Activated CD8-positive, alpha-beta memory T cell treated with anti-CD3 and anti-CD28 coated beads, Interleukin-2, amount 50 U/mL, for 24 hours (primary cell): ENCODE data around the gene DDX27.
"Not testable (repeated sequence)": the region's sequence is repeated elsewhere in the genome, so short reads cannot be mapped to it uniquely, and the experiment has no call there.

Source experiments
- DNase-seq: peaks from one replicate; pipeline ENCODE4 v3.0.0-alpha.2; 2020; ENCODE audit errors: extremely low read depth

Gene DDX27, protein sequence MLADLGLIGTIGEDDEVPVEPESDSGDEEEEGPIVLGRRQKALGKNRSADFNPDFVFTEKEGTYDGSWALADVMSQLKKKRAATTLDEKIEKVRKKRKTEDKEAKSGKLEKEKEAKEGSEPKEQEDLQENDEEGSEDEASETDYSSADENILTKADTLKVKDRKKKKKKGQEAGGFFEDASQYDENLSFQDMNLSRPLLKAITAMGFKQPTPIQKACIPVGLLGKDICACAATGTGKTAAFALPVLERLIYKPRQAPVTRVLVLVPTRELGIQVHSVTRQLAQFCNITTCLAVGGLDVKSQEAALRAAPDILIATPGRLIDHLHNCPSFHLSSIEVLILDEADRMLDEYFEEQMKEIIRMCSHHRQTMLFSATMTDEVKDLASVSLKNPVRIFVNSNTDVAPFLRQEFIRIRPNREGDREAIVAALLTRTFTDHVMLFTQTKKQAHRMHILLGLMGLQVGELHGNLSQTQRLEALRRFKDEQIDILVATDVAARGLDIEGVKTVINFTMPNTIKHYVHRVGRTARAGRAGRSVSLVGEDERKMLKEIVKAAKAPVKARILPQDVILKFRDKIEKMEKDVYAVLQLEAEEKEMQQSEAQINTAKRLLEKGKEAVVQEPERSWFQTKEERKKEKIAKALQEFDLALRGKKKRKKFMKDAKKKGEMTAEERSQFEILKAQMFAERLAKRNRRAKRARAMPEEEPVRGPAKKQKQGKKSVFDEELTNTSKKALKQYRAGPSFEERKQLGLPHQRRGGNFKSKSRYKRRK

DNA sequence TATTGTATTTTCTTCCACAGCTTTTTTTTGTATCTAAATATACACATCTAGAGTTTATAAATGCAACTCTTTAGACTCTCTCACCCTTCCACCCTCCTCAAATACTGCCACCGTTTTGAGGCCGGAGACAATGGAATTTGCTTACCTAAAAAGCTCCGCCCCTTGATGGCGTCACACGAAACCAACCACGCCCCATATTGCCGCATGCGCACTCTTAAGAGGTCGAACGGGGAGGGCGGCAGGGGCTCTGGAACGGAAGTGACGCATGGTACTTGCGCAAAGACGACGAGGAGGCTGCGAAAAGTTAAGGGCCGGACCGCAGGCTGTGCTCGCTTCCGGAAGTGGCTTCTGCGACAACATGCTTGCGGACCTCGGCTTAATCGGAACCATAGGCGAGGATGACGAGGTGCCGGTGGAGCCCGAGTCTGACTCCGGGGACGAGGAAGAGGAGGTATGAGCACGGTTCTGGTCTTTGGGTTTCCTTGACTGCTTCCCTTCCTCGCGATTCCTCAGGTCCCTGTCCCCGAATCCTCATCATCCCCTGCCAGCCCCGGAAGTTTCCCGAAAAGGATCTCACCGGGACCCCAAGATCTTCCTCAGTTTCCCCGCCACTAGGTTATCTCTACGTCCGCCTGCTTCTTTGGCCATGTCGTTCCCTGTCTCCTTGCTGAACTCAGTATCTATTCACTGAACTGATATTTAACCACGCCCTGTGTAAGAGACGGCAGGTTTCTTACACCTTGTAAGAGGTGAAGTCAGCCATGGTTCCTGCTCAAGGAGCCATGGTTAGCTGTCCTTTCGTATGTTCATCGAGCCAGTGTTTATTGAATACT lies at the start of gene DDX27:
TSS of gene DDX27 (plus strand) at position 326 of the 833 bp plus-strand sequence. CDS start at position 359, 33 bp downstream.
- DNase-seq = peak; percentile 94

DNA sequence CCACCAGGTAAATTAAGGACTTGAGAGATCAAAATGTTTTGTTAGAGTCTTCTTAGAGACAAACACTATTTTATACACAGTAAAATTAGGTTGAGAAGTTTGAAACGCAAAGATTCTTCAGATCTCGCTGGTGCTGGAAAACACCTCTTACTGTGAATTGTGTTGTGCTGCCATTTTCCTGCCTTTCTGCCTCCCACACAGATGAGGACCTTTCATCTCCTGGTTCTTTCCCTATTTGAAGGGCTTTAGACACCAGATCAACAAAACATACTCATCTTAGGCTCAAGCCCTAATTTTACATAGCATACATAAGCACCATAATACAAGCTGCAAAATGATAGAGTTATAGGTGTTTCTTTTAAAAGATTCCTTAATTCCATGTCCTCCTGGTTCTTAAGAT lies 49.7 kb upstream of the DDX27 start:
- no peak for DNase-seq

DNA sequence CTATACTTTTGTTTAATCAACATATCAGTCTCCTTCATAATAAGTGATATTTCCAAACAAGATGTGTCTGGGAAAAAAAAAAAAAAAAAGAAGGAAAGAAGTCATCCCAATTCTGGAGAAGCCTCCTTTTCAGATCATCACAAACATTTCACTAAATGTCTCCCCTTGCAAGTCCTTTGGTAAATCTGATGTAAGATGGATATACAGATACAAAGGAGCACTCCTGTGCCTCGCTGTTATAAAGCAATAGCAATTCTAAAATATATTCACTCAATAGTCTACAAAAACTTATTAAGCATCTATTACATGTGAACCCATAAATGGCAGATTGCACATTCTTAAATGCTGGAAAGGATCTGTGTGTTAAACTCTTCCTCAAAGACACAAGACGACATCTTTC lies 48.5 kb upstream of the DDX27 start:
- no peak for DNase-seq

DNA sequence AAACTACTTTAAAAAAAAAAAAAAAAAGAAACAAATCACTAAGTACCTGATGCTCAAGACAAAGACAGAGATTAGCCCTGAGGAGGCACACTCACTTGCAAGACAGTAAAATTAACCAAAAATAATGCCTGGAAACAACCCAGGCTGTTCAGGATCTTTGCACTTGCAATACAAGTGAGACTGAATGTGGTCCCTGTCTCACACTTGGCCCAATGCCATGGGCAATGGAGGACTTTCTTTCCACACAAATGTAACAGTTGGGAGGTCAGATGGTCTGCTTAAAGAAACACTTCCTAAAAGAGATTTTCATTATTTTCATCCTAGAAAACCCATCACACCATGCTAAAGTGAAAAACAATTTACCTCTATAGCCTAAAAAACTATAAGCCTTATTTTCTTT lies 47.3 kb upstream of the DDX27 start:
- DNase-seq = no peak

DNA sequence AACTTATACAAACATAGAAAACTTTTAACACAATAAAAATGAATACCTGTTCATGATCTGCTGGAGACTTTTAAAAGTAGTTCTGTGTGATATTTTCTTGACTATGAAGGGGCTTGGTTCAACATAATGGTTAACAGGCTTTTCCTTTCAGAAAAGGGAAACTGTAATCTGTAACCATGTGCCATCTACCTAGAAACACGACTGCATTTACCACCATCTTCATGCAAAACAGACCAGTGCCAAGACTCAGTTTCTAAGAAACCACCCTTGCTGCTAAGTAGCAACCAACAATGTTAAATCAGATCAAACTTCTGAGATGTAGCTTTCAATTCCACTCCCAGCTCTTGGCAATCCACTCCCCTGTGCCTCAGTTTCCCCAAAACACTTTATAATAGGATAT lies 46.8 kb upstream of the DDX27 start:
- no peak for DNase-seq

DNA sequence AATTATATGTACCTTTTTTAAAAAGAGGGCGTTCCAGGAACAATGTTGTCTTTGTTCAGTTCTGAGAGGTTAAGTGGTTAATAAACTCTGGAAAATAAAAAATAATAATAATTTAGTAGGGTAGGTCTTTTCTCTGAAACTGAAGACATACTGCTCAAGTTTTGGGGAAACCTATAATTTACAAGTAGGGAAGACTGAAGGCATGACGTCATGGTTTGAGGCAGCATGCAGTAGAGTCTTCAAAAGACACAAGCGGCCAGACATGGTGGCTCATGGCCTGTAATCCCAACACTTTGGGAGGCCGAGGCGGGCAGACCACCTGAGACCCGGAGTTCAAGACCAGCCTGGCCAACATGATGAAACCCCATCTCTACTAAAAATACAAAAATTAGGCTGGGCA lies 45.0 kb upstream of the DDX27 start:
- no peak for DNase-seq

DNA sequence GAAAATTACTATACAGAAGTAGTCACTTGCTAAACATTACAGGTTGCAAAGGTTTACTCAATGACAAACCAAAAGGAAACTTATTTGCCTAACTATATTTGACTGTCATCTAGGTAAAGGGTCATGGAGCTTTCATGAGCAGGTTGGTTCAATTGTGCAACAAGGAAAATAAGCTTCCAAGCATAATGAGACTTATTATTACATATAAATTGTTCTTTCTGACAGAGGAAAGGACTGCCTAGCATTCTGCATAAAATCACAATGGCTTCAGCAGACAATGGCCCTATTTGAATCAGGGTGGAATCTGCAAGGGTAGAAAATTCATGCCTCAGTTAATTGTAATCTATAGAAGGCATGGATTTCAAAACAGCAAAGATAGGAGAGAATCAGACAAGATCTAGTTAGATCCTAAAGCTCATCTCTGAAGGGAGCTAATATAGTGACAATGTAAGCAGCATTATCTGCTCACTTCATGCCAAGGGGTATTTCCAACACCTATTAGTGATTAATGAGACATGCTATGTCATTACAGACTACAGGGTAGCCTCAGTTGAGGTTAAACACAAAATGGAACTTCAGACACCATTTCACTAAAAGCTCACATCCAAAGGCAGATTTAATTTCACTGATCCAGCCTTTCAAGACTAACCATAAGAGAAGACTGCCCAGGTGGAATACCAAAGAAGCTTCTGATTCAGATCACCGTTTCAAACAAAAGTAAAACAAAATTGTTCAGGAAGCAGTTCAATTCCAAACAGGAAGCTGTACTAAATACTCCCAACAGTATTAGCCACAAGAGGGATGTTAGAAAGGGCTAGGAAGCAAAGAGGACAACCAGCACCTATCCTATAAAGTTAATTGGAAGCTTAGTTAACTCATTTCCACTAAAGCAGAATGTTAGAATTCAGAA lies 39.6 kb upstream of the DDX27 start:
- no peak for DNase-seq

DNA sequence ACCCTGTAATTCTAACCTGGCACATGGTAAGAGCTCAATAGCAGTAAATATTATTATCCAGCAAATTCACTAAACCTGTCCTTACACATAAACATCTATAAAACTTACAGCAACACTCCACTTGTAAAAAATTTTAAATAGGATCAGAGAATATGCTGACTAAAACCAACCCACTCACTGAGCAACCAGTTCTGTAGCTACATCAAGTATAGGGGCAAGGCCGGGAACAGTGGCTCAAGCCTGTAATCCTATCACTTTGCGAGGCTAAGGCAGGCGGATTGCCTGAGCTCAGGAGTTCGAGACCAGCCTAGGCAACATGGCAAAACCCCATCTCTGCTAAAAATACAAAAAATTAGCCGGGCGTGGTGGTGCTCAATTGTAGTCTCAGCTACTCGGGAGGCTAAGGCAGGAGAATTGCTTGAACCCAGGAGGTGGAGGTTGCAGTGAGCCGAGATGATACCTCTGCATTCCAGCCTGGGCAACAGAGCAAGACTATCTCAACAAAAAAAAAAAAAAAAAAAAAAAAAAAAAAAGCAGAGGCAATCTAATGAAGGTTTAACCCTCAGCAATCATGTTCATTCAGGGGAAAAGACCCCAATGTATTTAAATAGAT lies 37.8 kb upstream of the DDX27 start:
- no peak for DNase-seq

DNA sequence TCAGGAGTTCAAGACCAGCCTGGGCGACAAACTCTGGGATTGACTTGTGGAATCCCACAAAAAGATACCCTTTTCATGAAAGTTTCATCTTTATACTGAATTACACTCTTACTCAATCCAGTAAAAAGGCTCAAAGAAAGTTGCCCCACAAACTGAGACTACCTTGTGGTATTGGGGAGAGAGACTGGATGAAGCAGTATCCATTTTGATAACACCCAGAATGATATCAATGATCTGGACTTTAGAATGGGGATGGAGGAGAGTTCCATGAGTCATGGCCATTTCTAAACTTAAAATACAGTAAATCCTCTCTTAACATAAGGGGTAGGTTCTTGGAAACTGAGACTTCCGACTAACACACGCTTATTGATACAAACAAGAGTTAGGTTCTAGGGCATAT lies 35.8 kb upstream of the DDX27 start:
- no peak for DNase-seq

DNA sequence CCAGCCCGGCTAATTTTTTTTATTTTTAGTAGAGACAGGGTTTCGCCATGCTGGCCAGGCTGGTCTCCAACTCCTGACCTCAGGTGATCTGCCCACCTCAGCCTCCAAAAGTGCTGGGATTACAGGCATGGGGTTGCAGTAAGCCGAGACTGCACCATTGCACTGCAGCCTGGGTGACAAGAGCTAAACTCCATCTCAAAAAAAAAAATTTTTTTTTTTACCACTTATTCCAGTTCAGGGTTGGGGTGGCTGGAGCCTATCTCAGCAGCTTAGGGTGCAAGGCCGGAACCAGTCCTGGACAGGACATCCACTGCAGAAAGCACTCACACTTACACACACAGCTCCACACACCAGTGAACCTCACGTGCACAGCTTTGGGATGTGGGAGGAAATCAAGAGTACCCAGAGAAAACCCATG lies 35.1 kb upstream of the DDX27 start:
- not testable (repeated sequence) for DNase-seq

DNA sequence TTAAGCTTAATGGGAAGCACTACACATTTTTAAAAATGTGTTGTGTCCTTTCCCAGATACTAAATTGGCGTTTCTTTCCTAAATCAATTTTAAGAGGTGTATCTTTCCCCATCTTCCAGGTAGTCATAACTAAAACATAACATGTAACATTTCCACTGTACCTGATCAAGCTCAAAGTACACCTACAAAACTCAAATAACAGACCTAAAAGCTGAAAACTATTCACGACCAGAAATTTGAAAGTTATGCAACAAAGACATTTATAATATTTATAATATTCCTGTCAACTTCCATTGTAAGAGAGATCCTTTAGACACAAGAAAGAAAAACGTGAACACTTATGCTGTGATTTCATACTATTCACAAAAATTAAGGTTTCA lies 34.5 kb upstream of the DDX27 start:
- no peak for DNase-seq

DNA sequence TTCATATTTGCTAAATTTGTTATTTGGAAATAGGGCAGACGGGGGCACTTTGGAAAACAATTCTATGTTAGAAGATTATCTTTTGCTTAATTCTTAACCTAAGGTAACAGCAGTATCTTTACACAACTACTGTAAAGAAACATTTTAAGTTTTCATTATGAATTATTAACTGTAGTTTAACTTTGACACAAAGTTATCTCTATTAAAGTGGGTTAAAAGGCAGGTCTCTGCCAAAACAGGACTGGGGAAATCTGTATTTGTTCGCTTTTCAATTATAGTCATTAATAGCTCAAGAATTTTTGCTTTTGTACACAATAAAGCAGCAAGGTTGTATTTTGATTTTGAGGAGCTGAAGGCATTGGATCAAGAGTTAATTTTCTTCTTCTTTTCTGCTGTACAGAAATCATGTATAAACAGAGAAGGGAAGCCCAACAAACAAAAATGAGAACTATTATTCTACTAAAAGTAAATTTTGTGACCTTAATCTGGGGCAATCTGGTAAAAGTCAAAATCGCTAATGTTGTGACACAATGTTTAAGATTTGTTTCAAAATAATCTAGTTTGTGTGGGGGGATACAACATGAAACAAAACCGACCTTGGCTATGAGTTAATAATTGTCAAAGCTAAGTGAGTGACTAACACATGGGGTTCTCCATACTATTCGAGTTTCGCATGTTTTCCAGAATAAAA lies 34.0 kb upstream of the DDX27 start:
- no peak for DNase-seq

DNA sequence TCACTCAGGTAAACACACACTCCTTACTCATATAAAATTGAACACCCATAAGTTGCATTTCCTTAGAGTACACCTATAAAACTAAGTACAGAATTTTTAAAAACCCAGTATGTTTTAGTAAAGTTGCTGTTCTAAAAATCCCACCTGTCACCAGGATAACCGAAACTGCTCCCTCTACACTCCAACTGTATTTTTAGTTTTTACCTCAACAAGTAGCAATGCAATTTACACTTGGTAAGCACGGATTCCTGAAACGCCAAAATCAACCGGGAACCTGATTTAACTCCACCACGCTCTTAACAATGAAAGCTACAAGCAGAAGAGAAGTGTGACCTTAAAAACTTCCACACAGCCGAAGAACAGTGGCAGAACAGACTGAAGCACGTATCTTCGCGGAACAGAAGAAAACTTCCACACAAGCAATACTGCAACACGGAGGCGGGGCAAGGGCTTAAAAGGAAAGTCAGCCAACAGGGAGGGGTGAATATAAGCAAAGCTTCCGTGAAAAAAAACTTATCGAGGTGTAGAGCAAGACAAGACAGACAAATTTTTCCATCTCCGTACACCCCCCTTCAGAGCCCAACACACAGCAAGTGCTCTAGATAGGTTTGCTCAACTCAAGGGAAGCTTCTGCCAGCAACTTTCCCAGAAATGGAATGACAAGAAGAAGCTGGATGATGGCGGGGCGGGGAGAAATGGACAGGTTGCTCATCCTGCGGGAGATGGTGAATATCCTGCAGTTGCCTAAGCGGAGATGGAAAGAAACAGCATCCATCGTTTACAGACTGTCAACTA lies 32.5 kb upstream of the DDX27 start:
- peak; percentile 37 for DNase-seq

DNA sequence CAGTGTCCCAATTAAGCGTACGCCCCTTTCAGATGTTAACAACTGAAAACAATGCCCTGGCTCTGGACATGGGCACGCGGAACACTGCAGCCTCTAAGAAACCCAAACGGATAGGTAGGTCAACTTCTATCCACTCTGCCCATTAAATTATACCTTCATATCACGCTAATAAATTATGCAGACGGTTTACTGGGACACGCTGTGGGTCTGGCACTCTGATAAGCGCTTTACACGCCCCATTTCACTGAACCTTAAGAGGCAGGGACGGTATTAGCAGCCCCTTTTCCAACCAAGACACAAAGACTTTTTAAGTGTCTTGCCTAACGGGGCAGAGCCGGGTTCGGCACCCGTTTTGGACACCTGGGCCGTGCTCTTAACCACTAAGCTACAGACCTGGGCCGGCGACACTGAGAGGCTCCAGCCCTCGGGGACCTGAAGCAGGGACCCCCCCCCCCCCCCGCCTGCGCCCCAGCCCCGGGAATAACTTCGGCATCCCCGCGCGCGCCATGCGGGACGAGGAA lies 31.8 kb upstream of the DDX27 start:
- DNase-seq = no peak

DNA sequence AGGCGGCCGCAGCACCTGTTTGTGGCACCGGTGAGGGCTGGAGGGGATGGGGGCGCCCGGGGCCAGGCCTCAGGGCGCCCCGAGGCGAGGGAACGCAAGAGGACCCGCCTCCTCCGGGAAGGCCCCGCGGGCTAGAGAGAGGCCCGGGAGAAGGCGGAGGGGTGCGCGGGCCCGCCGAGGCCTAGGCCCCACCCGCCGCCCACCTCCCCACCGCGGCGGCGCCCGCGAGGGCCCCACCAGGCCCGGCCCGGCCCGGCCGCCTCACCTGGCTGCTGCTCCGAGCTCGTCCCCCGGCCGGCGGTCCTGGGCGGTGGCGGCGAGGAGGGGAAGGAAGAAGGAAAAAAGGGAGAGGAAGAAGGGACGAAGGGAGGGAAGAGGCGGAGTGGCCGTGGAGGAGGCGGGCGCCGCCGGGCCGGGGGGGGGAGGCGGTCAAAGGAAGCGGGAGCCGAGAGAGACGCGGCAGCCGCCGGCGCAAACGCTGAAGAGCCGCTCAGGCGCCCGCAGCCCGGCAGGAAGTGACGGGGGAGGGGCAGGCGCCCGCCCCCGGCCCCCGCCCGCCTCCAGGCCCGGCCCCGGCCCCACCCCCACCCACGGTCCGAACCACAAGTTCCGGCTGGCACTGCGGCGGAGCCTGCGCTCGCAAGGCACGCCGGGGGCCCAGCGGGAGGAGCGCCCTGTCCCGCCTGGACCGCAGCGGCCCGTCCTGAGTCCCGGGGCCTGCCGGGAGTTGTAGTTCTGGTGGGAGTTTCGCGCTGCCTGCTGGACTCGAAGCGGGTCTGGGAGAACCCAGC lies 31.2 kb upstream of the DDX27 start, which contains the start of gene STAU1:
TSS of gene STAU1 (minus strand) at position 484 of the 791 bp plus-strand sequence. CDS start 22,133 bp downstream, outside the sequence.
- peak; percentile 76 for DNase-seq

DNA sequence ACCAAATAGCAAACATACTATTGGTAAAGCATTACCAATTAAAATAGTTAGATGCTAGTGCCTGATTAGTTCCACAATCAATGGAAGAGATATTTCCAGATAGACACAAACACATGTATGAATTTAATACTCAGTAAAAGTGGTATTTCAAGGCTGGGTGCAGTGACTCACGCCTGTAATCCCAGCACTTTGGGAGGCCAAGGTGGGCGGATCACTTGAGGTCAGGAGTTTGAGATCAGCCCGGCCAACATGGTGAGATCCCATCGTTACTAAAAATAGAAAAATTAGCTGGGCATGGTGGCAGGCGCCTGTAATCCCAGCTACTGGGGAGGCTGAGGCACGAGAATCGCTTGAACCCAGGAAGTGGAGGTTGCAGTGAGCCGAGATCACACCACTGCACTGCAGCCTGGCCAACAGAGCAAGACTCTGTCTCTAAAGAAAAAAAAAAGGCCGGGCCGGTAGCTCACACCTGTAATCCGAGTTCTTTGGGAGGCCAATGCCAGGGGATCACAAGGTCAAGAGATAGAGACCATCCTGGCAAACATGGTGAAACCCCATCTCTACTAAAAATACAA lies 26.2 kb upstream of the DDX27 start:
- DNase-seq = not testable (repeated sequence)

DNA sequence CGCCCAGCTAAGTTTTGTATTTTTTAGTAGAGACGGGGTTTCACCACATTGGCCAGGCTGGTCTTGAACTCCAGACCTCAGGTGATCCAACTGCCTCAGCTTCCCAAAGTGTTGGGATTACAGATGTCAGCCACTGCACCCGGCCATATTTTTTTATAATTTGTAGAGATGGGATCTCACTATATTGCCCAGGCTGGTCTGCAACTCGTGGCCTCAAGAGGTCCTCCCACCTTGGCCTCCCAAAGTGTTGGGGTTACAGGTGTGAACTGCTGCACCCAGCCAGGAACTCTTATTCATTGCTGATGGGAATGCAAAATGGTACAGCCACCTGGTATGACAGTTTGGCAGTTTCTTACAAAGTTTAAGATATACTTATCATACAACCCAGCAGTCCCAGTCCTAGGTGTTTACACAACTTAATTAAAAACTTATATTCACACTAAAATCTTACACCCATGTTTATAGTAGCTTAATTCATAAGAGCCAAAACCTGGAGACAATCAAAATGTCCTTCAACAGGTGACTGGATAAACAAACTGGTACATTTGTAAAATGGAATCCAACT lies 19.4 kb upstream of the DDX27 start:
- DNase-seq = no peak
